Keratinocyte (primary cell): ENCODE measurements around the gene SDC1.

Source experiments
- EZH2 ChIP-seq: IDR thresholded peaks from one replicate; pipeline ENCODE4 v1.6.1; 2012; ENCODE audit warnings: inconsistent platforms, mild to moderate bottlenecking, low read length, moderate library complexity
- TF ChIP-seq, protein P1 (sequence below), 3 experiments: IDR thresholded peaks in 1 of 3; conservative IDR thresholded peaks in 1 of 3; optimal IDR thresholded peaks in 1 of 3; 2 replicates in 2 of 3; 3 replicates in 1 of 3; pipeline versions ENCODE3 to v1.5.1; 2011; ENCODE audit warnings: low read length in 3 of 3, mild to moderate bottlenecking in 3 of 3, moderate library complexity in 2 of 3, control low read depth in 1 of 3, inconsistent platforms in 1 of 3; ENCODE audit not compliant: insufficient read depth in 2 of 3; ENCODE audit errors: extremely low read depth in 1 of 3

DNA sequence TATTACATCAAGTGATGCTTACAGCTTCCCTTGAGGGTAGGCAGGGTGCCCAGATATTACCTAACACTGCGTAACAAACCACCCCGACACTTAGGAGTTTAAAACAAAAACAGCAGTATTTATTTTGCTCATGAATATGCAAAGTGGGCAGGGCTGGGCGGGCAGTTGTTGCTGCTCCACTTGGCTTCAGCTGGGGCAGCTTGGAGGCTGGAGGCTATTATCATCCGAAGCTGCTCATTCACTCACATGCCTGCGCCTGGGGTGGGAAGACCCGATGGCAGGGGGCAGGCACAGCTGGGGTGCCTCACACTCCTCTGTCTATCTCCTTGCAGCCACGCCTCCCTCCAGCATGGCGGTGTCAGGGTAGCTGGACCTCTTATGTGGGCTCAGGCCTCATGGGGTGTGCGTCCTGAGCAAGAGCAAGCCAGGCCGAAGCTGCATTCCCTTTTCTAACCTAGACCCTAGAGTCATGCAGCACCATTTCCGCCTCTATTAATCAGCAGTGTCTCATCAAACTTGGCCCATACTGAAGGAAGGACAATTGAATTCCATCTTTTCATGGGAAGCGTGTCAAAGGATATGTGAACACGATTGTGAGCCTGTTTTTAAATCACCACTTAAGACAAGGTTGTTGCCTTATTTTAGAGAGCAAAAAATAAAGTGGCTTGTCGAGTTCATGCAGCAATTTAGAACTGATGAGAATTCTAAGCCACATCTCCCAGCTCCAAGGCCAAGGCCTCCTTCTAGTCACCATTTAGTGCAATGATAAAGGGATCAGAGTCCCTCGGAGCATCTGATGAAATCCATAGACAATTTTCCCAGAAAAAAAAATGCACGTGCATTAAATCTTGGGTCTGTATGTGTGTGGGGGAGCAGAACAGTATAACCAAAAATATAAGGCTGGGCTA lies 54.9 kb downstream of the SDC1 start:
- TF ChIP-seq, protein P1, sequence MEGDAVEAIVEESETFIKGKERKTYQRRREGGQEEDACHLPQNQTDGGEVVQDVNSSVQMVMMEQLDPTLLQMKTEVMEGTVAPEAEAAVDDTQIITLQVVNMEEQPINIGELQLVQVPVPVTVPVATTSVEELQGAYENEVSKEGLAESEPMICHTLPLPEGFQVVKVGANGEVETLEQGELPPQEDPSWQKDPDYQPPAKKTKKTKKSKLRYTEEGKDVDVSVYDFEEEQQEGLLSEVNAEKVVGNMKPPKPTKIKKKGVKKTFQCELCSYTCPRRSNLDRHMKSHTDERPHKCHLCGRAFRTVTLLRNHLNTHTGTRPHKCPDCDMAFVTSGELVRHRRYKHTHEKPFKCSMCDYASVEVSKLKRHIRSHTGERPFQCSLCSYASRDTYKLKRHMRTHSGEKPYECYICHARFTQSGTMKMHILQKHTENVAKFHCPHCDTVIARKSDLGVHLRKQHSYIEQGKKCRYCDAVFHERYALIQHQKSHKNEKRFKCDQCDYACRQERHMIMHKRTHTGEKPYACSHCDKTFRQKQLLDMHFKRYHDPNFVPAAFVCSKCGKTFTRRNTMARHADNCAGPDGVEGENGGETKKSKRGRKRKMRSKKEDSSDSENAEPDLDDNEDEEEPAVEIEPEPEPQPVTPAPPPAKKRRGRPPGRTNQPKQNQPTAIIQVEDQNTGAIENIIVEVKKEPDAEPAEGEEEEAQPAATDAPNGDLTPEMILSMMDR (optimal IDR thresholded peaks at IDR 0.05 in 1 of 3, IDR thresholded peaks at IDR 0.05 in 1 of 3, conservative IDR thresholded peaks at IDR 0.05 in 1 of 3; ENCODE audit: extremely low read depth in 1 of 3, insufficient read depth in 2 of 3, low read length in 3 of 3) = no peak
- TF ChIP-seq EZH2 = no peak
